Thymus (tissue), 11 donors: ENCODE results near the gene NEK11. TPM values are rescaled to one million over a fixed set of nuclear protein-coding genes. Genes with fewer than 3 reads are reported as not detected.

Source experiments
- DNase-seq, 9 donors: peaks; one replicate each; pipeline ENCODE4 v3.0.0-alpha.2; 2013; ENCODE audit warnings: low spot score in 9 of 9, low read depth in 6 of 9, missing footprints in 1 of 9
- H3K27ac ChIP-seq, 2 donors: one replicate each; pipeline ENCODE4 v1.5.1; 2013; ENCODE audit warnings: control low read depth in 1 of 2, low read depth in 1 of 2, low read length in 1 of 2, mild to moderate bottlenecking in 1 of 2, moderate library complexity in 1 of 2
- H3K27me3 ChIP-seq, 2 donors: one replicate each; pipeline ENCODE4 v1.5.1; 2013; ENCODE audit warnings: low read length in 1 of 2; ENCODE audit not compliant: control insufficient read depth in 2 of 2, insufficient read depth in 1 of 2
- H3K36me3 ChIP-seq, 2 donors: one replicate each; pipeline ENCODE4 v1.5.1; 2013; ENCODE audit warnings: low read length in 1 of 2, mild to moderate bottlenecking in 1 of 2, moderate library complexity in 1 of 2; ENCODE audit not compliant: control insufficient read depth in 2 of 2, insufficient read depth in 2 of 2
- H3K4me1 ChIP-seq, 2 donors: one replicate each; pipeline ENCODE4 v1.5.1; 2013; ENCODE audit warnings: low read length in 2 of 2; ENCODE audit not compliant: control insufficient read depth in 2 of 2, insufficient read depth in 2 of 2
- H3K4me3 ChIP-seq, 2 donors: one replicate each; pipeline ENCODE4 v1.5.1; 2013; ENCODE audit warnings: low read length in 2 of 2, control low read depth in 1 of 2, mild to moderate bottlenecking in 1 of 2
- H3K9me3 ChIP-seq, 2 donors: one replicate each; pipeline ENCODE4 v1.5.1; 2013; ENCODE audit warnings: low read length in 1 of 2, mild to moderate bottlenecking in 1 of 2; ENCODE audit not compliant: control insufficient read depth in 2 of 2, insufficient read depth in 1 of 2
- WGBS: extraction: QIAGEN DNeasy Blood & Tissue Kit; methylation state at CpG from one replicate; pipeline ENCODE4 v1.1.7; 2013; 5-methylcytosine and 5-hydroxymethylcytosine counted together
- polyA plus RNA-seq: library from polyadenylated mRNA; stranded (reverse); fragments of 200-250 nt; gene quantifications from one replicate; pipeline ENCODE4 v1.2.3, GENCODE V29; 2013
- total RNA-seq: library from RNA; stranded (reverse); fragments of 120-200 nt; gene quantifications from one replicate; pipeline ENCODE4 v1.2.4, GENCODE V29; 2013
- donor health status: healthy.

The NEK11 gene
- total and polyA plus RNA-seq, 2 donors = 1.8 to 3.2 TPM

DNA sequence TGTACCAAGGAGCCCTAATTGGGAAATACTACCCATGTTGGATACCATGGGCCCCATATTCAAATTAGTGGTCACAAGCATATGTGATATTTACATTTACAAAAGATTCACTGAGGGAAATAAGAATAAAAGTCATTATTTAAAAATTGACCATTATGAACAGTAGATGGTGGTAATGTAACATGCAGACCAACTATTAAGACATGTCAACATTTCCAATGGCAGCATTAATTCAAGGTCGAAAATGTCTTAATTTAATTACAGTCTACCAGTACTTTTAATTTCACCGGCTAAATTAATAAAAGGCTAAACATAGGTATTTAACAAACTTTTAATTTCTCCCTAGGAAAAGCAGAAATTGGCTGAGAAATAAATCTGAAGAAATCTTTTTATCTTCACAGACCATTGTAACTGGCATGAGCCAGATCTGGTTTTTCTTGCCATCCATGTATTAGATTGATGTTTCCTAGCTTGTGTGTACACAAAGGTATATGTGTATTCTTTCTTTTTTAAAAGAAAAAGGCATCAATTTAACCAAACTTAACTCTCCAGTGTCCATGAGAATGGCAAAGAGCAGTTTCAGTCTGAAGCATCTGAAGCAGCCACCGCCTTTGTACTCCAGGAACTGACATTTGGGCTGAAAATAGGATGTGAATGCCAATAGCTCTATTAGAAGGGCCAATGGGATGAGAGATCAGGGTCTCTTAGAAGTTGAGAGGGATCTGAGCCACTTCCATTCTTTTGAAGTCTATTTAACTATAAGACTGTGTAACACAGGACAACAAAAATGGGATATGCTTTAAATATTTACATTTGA is 26.6 kb downstream of the NEK11 start:
- H3K4me1 ChIP-seq = no peaks in the 10 kb centered on the region
- H3K27me3 ChIP-seq = no peaks in the 10 kb centered on the region
- H3K9me3 ChIP-seq = no peaks in the 10 kb centered on the region
- H3K36me3 ChIP-seq = no peaks in the 10 kb centered on the region
- no peak overlapping the region for H3K4me3 ChIP-seq
- DNase-seq = no peak
- 96% methylated on average over 3 of the region's 3 CpGs for WGBS
- H3K27ac ChIP-seq = no peak overlapping the region

GRCh38 chr3:131067983-131068382 is 41.3 kb downstream of the NEK11 start:
- Histone ChIP-seq H3K9me3 (no peaks in the 10 kb centered on the region), H3K27me3 (no peaks in the 10 kb centered on the region), H3K4me1 (no peaks in the 10 kb centered on the region), H3K4me3 (no peak overlapping the region), H3K27ac (no peak overlapping the region), H3K36me3 (no peaks in the 10 kb centered on the region)
- no peak for DNase-seq

GRCh38 chr3:131072099-131072559 is 45.5 kb downstream of the NEK11 start:
- Histone ChIP-seq H3K27ac (no peak overlapping the region), H3K27me3 (no peaks in the 10 kb centered on the region), H3K9me3 (no peaks in the 10 kb centered on the region), H3K4me3 (no peak overlapping the region), H3K36me3 (no peaks in the 10 kb centered on the region), H3K4me1 (no peaks in the 10 kb centered on the region)
- 77% methylated on average over 2 of the region's 2 CpGs for WGBS
- no peak for DNase-seq

DNA sequence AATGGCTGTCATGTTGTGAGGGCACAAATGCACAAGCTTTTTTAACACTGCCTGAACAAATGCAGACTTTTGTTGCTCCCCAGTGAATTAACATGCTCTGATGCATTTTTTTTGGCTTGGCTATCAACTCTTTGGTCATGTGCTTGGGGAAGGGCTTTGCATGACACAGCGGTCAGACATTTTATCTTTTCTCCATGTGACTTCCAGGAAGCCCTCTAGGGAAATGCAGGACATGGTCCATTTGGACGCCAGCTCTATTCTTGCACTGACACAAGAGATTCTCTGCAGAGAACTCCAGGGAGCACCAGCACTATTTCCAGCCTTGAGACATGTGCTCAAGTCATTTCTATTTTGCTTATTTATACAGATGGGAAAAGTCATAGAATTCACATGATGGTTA is 46.2 kb downstream of the NEK11 start:
- DNase-seq = no peak
- no peaks in the 10 kb centered on the region for H3K4me1 ChIP-seq
- H3K27me3 ChIP-seq = no peaks in the 10 kb centered on the region
- 92% methylated on average over 2 of the region's 2 CpGs for WGBS
- H3K27ac ChIP-seq = no peak overlapping the region
- no peaks in the 10 kb centered on the region for H3K36me3 ChIP-seq
- no peak overlapping the region for H3K4me3 ChIP-seq
- no peaks in the 10 kb centered on the region for H3K9me3 ChIP-seq

GRCh38 chr3:131075632-131076328 is 49.1 kb downstream of the NEK11 start:
- no peaks in the 10 kb centered on the region for H3K4me1 ChIP-seq
- no peaks in the 10 kb centered on the region for H3K9me3 ChIP-seq
- H3K36me3 ChIP-seq = no peaks in the 10 kb centered on the region
- H3K4me3 ChIP-seq = no peak overlapping the region
- H3K27me3 ChIP-seq = no peaks in the 10 kb centered on the region
- WGBS = 70% methylated on average over 4 of the region's 4 CpGs
- peak in 2 of 9 donors; percentile 8 to 10 for DNase-seq
- no peak overlapping the region for H3K27ac ChIP-seq

- Histone ChIP-seq H3K9me3 (no peaks in the 10 kb centered on the region), H3K36me3 (no peaks in the 10 kb centered on the region), H3K27ac (no peak overlapping the region), H3K27me3 (no peaks in the 10 kb centered on the region), H3K4me3 (no peak overlapping the region), H3K4me1 (no peaks in the 10 kb centered on the region)
- 84% methylated on average over 1 of the region's 1 CpG for WGBS
- DNase-seq = no peak
These were observed 51.2 kb downstream of the NEK11 start for GRCh38 chr3:131077904-131078303.

DNA sequence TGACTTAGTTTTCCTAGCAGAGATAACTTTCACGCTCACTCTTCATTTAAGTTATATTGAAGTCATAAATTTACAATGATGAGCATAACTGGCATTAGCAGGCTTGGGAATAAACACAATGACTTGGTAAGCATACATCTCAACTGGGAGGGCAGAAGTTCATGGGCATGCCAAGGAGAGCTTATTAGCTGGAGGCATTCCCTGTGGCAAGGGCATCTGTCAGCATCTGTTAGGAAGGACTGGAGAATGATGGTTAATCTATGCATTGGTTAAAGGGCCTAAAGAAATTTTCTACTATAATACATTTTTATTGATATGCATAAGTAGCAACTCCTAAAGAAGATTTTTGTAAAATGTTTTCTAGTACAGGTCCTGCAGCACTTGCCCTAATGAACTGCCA is 52.4 kb downstream of the NEK11 start:
- Histone ChIP-seq H3K27ac (no peak overlapping the region), H3K4me1 (no peaks in the 10 kb centered on the region), H3K27me3 (no peaks in the 10 kb centered on the region), H3K9me3 (no peaks in the 10 kb centered on the region), H3K4me3 (no peak overlapping the region), H3K36me3 (no peaks in the 10 kb centered on the region)
- WGBS = 99% methylated on average over 1 of the region's 1 CpG
- DNase-seq = no peak

- no peaks in the 10 kb centered on the region for H3K36me3 ChIP-seq
- WGBS = 98% methylated on average over 1 of the region's 1 CpG
- no peak for DNase-seq
- H3K4me1 ChIP-seq = no peaks in the 10 kb centered on the region
- H3K9me3 ChIP-seq = no peaks in the 10 kb centered on the region
- H3K27ac ChIP-seq = no peak overlapping the region
- H3K4me3 ChIP-seq = no peak overlapping the region
- no peaks in the 10 kb centered on the region for H3K27me3 ChIP-seq
These were observed 54.5 kb downstream of the NEK11 start for GRCh38 chr3:131081224-131081623.

- 98% methylated on average over 4 of the region's 4 CpGs for WGBS
- no peaks in the 10 kb centered on the region for H3K4me1 ChIP-seq
- H3K27ac ChIP-seq = no peak overlapping the region
- DNase-seq = no peak
- H3K4me3 ChIP-seq = no peak overlapping the region
- no peaks in the 10 kb centered on the region for H3K36me3 ChIP-seq
- H3K27me3 ChIP-seq = no peaks in the 10 kb centered on the region
- no peaks in the 10 kb centered on the region for H3K9me3 ChIP-seq
These were observed 55.6 kb downstream of the NEK11 start for GRCh38 chr3:131082246-131082645.
